HG03432 (cell line): ENCODE measurements around the gene TMEM163.
"Not testable (repeated sequence)": the region's sequence is repeated elsewhere in the genome, so short reads cannot be mapped to it uniquely, and the experiment has no call there.

Source experiments
- ATAC-seq: cut with Tn5 transposase; IDR thresholded peaks from one replicate; pipeline ENCODE4 v1.9.1; 2021; ENCODE audit warnings: mild to moderate bottlenecking, moderate library complexity; ENCODE audit not compliant: unreplicated experiment

The TMEM163 gene

DNA sequence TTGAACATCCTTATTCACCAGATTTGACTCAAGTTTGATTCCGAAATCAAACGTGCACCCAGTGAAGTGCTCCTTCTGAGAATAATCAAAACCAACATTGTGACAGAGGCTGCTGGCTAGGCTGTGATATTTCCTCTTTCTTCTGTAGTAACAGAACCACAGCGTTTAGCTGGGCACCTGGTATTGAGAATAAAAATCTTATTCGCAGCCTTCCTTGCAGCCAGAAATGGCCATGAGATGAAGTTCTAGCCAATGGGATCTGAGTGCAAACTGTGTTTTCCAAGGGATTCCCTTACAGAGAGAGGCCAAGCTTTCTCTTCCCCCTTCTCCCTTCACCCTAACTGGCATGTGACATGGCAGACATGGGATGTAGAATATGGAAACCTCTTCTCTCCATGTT, 51.7 kb downstream of the TMEM163 start:
- no peak for ATAC-seq

DNA sequence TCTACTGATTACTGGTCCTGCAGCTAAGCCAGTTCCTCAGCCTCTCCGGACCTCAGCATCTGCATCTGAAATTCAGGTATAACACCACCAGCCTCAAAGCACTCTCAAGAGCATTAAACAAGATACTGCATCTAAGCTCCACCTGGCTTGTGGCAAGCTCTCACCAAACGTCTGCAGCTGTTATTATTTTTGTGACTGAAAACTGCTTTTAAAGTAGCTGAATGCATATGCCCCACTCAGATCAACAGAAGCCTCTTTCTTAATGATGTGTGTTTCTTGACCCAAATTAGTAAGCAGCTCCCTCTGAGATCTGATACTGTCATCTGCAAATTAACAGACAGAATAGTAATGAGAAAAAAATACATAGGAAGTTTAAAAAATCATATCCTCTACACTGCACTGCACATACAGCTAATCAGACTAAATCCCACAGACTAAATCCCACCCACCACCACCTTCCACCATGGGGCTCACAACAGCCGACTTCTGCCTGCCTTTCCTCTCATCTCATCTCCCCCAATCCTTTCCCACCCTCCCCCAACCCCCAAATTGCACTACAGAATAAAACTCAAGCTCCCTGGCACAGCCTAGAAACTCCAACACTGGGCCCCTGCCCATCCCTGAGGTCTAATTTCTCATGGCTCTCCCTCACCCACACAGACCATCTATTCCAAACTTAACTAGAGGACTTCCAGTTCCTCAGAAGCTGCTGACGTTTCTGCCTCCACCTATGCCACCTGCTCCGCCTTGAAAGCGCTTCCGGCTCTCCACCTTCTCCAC, 52.9 kb downstream of the TMEM163 start:
- ATAC-seq: no peak

DNA sequence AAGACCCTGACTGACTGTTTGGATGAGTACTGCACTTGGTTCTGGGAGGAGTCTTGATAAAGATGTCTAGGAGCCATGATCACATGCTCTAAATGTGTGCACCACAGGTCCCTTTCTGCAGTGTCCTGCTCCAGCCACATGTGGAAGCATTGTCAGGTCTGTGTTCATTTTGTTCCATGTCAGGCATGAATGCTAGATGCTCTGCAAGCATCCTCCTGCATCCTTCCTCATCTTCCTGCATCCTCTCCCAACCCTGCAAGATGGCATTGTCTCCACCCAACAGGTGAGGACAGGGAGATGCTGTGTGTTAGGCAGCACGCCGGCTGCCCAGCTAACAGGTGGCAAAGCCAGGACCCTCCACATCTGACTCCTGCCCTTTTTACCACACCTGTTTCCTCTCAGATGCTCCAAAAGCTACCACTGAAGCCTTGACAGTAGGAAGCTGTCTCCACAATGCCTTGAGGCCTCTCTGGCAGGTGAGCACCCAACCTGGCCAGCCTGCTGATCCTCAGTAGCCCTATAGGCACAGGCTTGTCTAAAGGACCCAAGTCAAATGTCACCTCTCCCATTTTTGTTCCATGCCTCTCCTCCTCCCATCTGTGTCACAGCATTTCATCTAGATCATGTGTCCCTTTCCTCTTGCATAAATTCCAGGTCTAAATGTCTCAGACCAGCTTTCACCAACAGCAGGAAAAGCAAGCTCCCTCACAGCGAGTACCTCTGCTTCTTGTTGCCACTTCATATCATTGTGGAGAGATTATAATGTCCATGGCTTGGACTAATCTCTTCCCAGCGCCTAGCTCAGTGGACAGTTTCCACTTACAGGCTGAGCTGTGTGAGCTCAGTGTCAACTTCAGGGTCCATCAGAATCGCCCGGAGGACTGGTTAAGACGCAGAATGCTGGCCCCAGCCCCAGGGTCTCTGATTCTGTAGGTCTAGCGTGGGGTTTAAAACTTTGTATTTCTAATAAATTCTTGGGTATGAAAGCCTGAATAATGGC, 55.0 kb downstream of the TMEM163 start:
- no peak for ATAC-seq

DNA sequence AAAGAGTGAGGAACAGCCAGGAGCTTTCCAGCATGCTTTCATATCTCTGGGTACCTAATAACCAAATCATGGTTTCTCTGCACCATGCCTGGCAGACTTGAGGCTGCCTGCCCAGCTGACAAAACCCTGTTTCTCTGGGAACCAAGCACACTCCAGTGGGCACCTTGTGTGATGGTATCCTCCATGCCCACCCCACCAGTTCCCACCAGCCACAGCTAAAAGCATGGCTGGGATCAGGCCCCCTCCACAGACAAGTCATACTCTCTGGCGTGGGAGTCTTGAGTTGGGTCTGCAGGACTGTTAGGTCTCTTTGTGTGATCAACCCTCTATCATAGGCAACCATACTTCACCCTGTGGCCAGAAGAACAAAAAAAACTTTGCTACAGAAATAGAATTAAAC, 56.0 kb downstream of the TMEM163 start:
- no peak for ATAC-seq

DNA sequence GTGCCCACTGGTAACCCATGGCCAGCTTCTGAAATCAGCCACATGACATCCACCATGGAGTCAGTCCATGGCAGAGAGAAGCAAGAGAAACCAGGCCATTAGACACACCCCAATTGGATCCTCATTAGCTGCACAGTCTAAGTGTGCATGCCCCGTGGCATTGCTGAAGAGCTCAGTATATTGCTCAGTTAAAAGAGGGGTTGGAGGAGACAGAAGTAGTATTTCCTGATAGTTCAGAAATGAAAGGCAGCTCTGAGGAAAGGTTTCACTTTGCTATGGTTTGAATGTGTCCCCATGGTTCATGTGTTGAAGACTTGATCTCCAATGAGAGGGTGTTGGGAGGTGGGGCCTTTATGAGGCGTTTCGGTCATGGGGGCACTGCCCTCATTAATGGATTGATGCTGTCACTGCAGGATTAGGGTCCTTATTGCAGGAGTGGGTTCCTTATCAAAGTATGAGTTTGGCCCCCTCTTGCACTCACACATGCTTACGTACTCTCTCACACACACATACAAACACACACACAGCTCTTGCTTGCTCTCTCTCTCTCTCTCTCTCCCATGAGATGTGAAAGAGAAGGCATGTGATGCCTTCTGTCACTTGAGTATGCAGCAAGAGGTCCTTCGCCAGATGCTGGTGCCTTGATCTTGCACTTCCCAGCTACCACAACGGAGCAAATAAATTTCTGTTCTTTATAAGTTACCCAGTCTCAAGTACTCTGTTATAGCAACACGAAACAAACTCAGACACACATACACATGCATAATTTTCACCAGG, 58.0 kb downstream of the TMEM163 start:
- ATAC-seq: no peak

DNA sequence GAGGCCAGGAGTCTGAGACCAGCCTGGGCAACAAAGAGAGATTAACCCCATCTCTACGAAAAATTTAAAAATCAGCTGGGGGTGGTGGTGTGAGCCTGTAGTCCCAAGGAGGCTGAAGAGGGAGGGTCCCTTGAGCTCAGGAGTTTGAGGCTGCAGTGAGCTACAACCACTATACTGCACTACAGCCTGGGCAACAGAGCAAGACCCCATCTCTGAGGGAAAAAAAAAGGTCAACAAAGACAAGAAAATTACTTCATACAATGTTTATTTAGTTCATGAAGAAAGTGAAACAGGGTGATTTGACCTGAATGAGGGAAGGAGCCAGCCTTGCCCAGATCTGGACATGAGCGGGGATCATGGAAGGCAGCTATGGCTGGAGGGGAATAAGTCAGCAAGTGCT, 59.1 kb downstream of the TMEM163 start:
- ATAC-seq: no peak

DNA sequence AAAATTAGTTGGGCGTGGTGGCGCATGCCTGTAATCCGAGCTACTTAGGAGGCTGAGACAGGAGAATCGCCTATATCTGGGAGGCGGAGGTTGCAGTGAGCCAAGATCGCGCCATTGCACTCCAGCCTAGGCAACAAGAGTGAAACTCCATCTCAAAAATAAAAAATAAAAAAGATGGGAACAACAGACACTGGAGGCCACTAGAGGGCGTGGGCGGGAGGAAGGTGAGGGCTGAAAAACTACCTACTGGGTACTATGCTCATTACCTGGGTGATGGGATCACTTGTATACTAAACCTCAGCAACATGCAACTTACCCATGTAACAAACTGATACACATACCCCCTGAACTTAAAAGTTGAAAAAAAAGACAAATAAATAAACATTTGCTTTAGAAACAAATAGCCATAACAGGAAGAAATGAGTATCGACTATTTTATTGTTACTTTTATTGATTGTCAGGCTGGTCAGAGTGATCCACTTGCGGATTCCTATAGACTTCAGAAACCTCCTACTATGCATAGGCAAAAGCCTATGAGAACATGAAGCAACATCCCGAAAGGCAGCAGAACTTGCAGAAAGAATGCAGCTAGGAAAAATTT, 61.0 kb downstream of the TMEM163 start:
- ATAC-seq: no peak

DNA sequence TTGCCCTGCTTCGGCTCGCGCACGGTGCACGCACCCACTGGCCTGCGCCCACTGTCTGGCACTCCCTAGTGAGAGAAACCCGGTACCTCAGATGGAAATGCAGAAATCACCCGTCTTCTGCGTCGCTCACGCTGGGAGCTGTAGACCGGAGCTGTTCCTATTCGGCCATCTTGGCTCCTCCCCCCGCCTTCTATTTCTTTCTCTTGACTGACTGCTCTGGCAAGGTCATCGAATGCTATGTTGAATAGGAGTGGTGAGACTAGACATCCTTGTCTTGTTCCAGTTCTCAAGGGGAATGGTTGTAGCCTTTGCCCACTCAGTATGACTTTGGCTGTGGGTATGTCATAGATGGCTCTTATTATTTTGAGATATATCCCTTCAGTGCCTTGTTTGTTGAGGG, 62.4 kb downstream of the TMEM163 start:
- ATAC-seq: not testable (repeated sequence)

DNA sequence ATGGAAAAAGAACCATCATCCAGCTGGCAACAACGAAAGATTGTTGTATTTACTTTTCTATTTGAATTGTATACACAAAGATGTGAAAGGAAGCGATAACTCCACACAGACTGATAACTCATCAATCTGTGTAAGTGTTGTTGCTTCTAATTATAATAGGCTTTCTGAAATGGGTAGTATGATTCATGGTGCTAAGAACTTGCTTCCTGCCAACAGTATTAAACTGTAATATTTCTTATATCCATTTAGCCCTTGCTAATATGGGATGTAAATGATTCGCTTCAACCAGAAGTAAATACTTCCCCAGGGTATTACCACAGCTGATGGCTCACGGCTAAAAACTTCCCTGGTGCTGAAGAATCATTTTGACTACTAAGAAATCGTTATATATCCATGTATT, 70.2 kb downstream of the TMEM163 start:
- no peak for ATAC-seq

DNA sequence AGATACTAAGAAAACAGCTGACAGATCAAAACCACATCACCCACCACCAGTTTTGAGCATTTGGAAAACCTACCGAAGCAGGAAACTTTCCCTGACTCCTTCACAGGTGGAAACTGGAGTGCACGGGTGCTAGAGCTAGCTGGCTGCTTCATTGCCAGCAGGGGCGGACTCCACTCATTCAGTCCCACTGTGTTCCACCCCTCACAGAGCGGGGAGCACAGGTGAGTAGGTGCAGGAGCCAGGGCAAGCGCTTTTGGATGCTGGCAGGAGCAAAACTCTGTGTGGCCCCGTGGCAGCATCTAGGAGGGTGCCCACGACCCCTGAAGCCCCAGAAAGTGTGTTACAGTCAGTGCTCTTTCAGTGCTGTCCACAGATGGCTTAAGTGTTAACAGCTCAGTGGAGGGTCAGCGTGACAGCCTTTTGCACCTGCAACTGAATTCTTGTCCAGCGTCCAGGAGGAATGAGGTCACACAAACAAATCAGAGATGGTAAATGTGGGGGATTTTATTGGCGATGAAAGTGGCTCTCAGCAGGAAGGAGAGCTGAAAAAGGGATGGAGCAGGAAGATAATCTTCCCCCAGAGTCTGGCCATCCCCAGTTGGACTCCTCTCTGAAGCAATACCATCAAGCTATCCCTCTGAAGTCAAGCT, 71.1 kb downstream of the TMEM163 start:
- no peak for ATAC-seq

DNA sequence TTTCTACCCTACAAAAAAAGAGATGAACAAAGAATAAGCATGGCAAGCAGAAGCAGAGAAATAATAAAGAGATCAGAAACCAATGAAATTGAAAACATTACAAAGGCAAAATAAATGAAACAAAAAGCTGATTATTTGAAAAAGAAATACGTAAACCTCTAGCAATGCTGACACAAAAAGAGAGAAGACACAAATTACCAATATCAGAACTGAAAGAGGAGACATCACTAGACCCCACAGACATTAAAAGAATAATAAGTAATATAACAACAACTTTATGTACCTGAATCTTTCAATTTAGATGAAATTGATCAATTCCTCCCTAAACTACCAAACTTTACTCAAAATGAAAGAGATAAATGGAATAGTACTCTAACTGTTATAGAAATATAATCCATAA, 75.9 kb downstream of the TMEM163 start:
- no peak for ATAC-seq

DNA sequence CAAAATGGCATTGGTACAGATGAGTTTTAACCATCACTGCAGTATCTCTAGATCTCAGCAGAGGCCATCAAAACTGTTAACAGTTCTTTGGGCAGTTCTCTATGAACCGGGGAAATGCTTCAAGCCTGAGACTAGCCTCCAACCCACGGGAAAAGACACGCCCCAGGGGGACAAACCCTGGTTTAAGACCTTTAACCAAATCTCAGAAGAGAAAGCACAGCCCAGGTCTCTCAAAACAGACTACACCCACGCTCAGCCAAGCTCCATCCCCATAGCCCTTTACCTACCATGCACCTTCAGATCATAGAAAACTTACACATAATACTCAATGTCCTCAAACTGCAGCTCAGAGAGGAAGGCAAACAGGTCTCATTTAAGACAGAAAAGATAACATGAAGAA, 78.3 kb downstream of the TMEM163 start:
- no peak for ATAC-seq

DNA sequence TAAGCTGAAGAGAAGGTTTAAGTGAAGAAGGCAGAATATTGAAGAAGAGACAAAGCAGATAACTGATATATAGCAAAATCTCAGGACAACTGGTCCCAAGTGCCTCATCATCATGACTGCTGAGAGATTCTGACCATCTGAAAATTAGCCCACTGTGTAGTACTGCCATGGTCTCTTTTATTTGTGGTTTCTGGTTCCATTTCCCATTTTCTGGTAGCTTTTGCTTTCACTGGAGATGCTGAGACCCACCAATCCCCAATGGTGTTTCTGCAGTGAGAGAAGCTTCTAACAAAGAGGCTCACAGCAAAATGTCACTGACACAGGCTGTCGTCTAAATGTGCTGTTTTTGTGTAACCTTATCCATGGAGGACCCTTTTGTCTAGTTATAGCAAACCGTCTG, 79.5 kb downstream of the TMEM163 start:
- no peak for ATAC-seq

DNA sequence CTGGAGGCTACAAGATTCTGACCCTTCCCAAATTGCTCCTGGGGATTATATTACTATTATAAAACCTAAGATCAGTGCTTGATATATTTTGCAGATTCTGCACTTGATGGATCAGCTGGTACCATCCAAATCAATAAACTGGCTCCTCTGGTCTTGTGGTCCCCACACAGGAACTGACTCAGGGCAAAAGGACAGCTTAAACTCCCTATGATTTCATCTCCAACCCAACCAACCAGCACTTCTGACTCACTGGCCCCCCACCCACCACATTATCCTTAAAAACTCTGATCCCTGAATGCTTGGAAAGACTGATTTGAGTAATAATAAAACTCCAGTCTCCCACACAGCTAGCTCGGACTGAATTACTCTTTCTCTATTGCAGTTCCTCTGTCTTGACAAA, 82.1 kb downstream of the TMEM163 start:
- ATAC-seq: no peak

DNA sequence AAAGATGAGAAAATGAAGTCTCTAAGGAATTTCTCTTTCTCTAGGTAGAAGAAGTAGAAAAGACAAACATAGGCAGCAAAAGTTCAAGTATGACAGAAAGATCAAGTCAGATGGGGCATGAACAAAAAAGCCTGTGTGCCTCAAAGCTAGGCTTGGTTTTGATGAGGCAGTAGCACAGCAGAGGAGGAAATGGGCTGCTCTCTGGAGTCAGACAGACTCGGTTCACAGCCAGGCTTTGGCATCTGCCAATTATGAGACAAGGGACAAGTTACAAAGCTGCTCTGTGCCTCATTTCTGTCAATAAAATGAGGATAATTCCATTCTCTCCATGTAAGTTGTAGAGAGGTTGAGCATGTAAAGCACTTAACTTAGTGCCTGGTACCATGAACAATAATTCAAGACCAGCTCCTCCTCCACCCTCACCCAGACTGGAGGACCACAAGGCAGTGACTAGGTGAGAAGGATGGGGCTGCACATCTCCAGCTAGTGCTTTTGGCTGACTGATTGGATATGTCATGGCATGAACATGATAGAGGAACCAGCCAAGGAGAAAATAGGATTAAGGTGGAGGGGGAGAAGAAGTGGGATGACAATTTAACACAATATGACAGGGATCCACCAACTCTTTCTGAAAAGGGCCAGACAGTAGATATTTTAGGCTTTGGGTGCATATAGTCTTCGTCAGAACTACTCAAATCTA, 84.6 kb downstream of the TMEM163 start:
- no peak for ATAC-seq

DNA sequence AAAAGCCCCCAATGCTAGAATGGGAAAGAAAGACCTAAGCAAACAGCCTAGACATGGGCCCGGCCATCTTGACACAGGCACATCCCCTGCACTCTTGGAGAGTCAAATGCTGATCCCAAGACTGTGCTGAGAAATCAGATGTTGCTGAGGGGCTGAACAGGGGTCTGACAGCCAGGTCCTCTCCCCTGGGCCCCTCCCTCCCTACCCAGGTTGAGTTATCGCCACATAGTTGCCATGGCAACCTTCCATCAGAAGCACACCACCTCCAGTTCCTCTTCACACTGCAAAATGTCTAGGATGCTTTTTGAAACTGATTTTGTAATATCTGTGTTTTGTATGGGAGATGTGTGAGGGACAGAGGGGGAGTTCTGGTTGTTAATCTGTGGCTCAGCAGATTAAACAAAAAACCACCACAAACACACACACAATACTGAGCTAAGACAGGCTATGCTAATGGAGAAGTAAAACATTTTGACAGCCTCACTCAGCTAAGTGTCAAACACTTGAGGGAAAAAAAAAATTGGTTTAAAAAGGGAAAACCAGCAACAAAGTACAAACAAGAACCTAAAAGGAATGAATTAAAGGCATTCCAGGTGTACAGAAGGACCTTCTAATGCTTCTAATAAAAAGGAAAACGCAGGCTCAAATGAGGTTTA, 88.2 kb downstream of the TMEM163 start:
- no peak for ATAC-seq

DNA sequence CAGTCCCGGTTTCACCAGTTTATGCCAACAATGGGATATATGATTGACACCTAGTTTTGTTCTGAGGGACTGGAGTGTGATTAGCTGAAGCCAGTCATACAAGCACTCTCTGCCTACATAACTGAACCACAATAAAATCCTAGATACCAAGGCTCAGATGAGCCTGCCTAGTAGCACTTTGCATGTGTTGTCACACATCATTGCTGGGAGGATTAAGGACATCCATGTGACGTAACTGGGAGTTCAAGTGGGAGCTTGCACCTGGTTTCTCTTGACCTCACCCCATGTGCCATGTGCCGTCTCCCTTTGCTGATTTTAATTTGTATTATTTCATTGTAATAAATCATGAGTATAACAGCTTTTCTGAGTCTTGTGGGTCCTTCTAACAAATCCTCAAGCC, 90.3 kb downstream of the TMEM163 start:
- ATAC-seq: no peak

DNA sequence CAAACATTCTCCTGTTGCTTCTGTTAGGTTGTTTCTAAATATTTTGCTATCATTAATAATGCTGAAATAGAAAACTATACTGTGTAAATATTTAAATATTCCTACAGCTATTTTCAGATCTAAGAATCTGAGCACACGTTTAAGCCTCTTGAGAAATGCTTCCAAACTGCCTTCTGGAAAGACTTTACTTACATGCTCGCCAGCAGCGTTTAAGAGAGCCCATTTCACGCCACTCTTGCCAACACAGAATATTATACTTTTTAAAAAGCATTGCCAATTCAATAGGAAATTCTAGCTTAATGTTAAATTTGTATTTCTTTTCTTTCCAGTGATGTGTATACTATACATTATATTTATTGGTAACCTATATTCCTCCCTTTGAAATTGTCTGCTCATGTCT, 92.0 kb downstream of the TMEM163 start:
- ATAC-seq: no peak

DNA sequence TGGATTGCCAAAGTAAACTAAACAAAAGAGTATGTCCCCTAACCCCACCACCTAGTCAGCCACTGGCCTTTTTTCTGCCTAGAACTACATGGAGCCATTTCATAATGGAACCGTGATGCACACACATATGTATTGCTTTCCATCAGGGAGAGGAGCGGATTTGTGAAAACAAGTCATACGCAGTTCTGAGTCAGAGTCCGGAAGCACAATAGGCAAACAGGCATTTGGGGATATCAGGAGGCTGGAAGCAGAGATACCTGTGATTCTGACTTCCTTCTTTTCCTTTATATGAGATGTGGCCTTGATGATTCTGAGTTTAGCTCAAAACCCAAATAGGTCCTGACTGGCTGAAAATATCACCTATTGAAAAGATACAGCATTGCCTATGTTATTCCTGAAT, 93.5 kb downstream of the TMEM163 start:
- no peak for ATAC-seq
